ENCODE data around the gene PER2.
A peak's percentile ranks its signal among the peaks of the same experiment; 100 is the strongest.

Gene PER2

DNA sequence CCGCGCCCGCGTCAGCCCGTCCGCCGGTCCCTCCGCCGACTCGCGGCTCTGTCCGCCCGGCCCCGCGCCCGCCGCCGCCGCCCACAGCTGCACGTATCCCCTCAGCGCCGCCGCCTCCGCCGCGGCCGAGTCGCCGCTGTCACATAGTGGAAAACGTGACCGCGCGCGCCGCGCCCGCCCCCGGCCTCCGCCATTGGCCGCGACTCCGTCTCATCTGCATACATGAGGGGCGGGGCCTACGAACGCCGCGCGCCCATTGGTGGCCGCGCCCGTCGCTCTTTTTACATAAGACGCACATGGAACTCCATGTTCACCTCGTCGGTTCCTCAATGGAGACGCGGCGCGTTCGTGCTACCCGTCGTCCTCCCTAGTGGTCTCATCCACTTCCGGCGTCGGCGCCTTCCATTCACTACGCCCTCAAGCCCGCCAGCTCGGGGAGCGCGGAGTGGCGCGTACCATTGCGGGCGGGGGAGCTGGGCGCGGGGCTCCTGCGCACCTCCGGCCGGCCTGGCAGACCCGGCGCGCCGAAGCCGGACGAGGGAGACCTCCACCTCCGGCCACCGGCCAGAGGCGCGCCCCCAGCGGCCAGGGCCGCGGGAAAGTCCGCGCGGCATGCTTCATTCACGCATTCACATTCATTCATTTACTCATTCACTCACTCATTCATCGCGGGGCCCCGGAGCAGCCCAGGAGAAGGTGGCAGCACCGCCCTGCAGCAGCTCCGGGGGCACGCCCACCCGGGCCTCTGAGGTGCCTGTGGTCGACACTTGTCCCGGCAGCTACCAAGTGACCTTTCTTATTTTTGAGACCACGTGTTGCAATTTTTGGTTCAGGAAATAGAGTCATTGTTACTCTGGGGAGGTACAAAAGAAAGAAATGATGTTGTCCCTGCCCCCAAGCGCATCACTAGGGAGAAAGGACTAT, 502 bp upstream of the PER2 start:
- DNase-seq (ENCODE audit: insufficient read length, low spot score) (peak; percentile 92), FAIRE-seq (no peak)
- peak; percentile 43; the same call in 1 of the 2 replicates for TF ChIP-seq POLR2A (IDR thresholded peaks at IDR 0.05; ENCODE audit: low read depth, low read length)

GRCh38 chr2:238286987-238287736, 1.2 kb downstream of the PER2 start:
- no peak for FAIRE-seq
- TF ChIP-seq POLR2A (IDR thresholded peaks at IDR 0.05; ENCODE audit: low read depth, low read length): no peak
- no peak for DNase-seq (ENCODE audit: insufficient read length, low spot score)

DNA sequence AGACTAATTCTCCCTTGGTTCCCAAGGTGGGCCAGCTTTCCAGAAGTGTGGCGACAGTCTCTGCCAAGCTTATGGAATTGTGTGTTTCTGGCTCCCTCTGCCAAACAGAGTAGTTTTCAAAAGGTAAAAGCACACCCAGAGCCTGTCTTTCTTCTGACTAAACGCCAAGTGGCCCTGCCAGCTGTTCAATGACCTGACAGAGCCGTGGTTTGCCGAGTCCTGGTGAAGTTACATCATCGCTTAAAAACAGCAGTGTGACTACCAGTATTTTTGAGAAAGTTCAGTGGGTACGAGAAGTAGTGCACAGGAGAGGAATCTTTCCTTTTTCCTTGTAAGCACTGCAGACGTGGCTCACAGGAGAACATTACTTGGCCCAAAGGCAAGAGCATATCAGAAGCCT, 1.9 kb downstream of the PER2 start:
- no peak for TF ChIP-seq POLR2A (IDR thresholded peaks at IDR 0.05; ENCODE audit: low read depth, low read length)
- DNase-seq (ENCODE audit: insufficient read length, low spot score): no peak
- FAIRE-seq: no peak

DNA sequence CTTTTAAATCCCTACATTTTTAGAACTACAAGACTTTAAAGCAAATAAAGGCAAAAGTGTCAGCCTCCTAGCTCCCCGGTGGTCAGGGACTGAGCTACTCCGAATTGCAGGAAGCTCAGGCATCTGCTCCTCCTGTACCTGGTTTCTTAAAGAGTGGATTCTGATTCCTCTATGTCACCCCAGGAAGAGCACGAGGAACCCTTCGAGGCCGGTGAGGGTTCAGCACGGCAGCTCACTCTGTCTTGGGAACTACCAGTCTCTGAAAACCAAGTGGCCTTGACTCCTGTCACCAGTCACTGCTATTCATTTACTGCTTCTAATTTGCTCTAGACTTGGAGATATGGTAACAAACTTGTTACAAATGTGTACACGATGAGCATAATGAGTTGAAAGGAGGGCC, 2.3 kb downstream of the PER2 start:
- FAIRE-seq (no peak), DNase-seq (ENCODE audit: insufficient read length, low spot score) (no peak)
- no peak for TF ChIP-seq POLR2A (IDR thresholded peaks at IDR 0.05; ENCODE audit: low read depth, low read length)

DNA sequence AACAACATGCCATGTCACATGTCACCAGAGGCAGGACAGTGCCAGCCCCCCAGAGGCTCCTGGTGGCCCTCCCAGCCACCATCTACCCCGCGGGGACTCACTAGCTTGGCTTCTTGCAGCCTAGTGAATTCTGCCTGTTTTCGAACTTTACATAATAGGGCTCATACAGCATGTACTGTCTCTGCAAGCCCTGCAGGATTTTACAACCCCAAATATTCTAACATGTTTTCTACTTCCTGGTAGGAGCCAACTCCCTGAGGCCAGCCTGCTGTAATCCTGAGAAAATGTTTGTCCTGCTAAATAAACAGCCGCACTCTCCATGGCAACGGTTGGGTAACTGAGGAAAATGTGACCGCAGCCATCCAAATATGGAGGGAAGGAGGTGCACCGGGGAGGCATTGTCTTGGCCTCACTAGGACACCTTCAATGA, 2.7 kb downstream of the PER2 start:
- no peak for TF ChIP-seq POLR2A (IDR thresholded peaks at IDR 0.05; ENCODE audit: low read depth, low read length)

GRCh38 chr2:238284802-238285515, 3.5 kb downstream of the PER2 start:
- FAIRE-seq: no peak
- TF ChIP-seq POLR2A (IDR thresholded peaks at IDR 0.05; ENCODE audit: low read depth, low read length): no peak

More for the DNA sequence above, 2.7 kb downstream of the PER2 start:
- DNase-seq (ENCODE audit: insufficient read length, low spot score) (no peak), FAIRE-seq (no peak)

GRCh38 chr2:238282861-238283738, 5.3 kb downstream of the PER2 start:
- TF ChIP-seq POLR2A (IDR thresholded peaks at IDR 0.05; ENCODE audit: low read depth, low read length): no peak
- DNase-seq (ENCODE audit: insufficient read length, low spot score): no peak
- FAIRE-seq: no peak

More at GRCh38 chr2:238284802-238285515, 3.5 kb downstream of the PER2 start:
- DNase-seq (ENCODE audit: insufficient read length, low spot score): no peak

- TF ChIP-seq POLR2A (IDR thresholded peaks at IDR 0.05; ENCODE audit: low read depth, low read length): no peak
- FAIRE-seq (no peak), DNase-seq (ENCODE audit: insufficient read length, low spot score) (no peak)
Measured at GRCh38 chr2:238281826-238282480, 6.5 kb downstream of the PER2 start.

- TF ChIP-seq POLR2A (IDR thresholded peaks at IDR 0.05; ENCODE audit: low read depth, low read length): no peak
- DNase-seq (ENCODE audit: insufficient read length, low spot score) (no peak), FAIRE-seq (no peak)
Measured at GRCh38 chr2:238280083-238280825, 8.2 kb downstream of the PER2 start.

DNA sequence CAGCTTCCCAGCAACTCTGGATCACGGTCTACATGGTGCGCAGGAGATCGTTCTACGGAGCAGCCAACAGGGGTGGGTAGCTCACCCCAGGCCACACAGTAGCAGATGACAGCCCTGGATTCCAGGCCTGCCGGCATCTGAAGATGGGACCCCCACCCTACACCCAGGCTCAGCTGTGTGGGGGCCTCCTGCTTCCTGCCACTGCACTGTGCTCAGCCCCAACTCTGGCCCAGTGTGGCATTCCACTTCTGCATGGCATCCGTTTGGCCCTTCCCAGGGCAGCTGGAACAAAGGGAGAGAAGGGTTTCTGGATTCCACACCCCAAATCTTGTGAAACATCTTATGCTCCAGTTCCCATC, 9.1 kb downstream of the PER2 start:
- DNase-seq (ENCODE audit: insufficient read length, low spot score): no peak
- FAIRE-seq: no peak
- no peak for TF ChIP-seq POLR2A (IDR thresholded peaks at IDR 0.05; ENCODE audit: low read depth, low read length)

GRCh38 chr2:238278626-238279323, 9.6 kb downstream of the PER2 start:
- FAIRE-seq (no peak), DNase-seq (ENCODE audit: insufficient read length, low spot score) (no peak)
- no peak for TF ChIP-seq POLR2A (IDR thresholded peaks at IDR 0.05; ENCODE audit: low read depth, low read length)
